Endothelial cell (in vitro differentiated cells): ENCODE results near the gene DUSP5. TPM values are rescaled to one million over a fixed set of nuclear protein-coding genes. Genes with fewer than 3 reads are reported as not detected.

Source experiments
- DNase-seq: peaks from one replicate; pipeline ENCODE4 v3.0.0; 2021; ENCODE audit warnings: low spot score
- H3K27ac Mint-ChIP-seq: one replicate; pipeline ENCODE4 v1.8.0; 2021; ENCODE audit warnings: mixed read lengths, inconsistent platforms; ENCODE audit not compliant: unreplicated experiment
- H3K27me3 Mint-ChIP-seq: one replicate; pipeline ENCODE4 v1.8.0; 2021; ENCODE audit warnings: mild to moderate bottlenecking, moderate library complexity, mixed read lengths, inconsistent platforms; ENCODE audit not compliant: unreplicated experiment
- H3K36me3 Mint-ChIP-seq: one replicate; pipeline ENCODE4 v1.8.0; 2021; ENCODE audit warnings: mild to moderate bottlenecking, low read depth, mixed read lengths, inconsistent platforms; ENCODE audit not compliant: unreplicated experiment
- H3K4me1 Mint-ChIP-seq: one replicate; pipeline ENCODE4 v1.8.0; 2021; ENCODE audit warnings: mild to moderate bottlenecking, mixed read lengths, inconsistent platforms; ENCODE audit not compliant: unreplicated experiment
- H3K4me3 Mint-ChIP-seq: one replicate; pipeline ENCODE4 v1.8.0; 2021; ENCODE audit warnings: mild to moderate bottlenecking, mixed read lengths, inconsistent platforms; ENCODE audit not compliant: unreplicated experiment
- H3K9me3 Mint-ChIP-seq: one replicate; pipeline ENCODE4 v1.8.0; 2021; ENCODE audit warnings: mixed read lengths, inconsistent platforms; ENCODE audit not compliant: unreplicated experiment
- total RNA-seq: library from RNA; stranded (reverse); fragmentation: NEBNext Ultra II Directional; extraction: Animal tissue kit (Norgen Biotek cat#: 25700); gene quantifications from one replicate; pipeline ENCODE4 v1.2.1, GENCODE V29; 2021; ENCODE audit not compliant: unreplicated experiment
- TF ChIP-seq, protein P1 (sequence below): fragments of 200-600 bp; sonication (generic); IDR thresholded peaks from one replicate; pipeline ENCODE4 v1.5.0; 2021; ENCODE audit warnings: antibody characterized with exemption; ENCODE audit not compliant: unreplicated experiment

Gene DUSP5
- total RNA-seq, 1 donor from 2014 or later: 46.0 TPM

DNA sequence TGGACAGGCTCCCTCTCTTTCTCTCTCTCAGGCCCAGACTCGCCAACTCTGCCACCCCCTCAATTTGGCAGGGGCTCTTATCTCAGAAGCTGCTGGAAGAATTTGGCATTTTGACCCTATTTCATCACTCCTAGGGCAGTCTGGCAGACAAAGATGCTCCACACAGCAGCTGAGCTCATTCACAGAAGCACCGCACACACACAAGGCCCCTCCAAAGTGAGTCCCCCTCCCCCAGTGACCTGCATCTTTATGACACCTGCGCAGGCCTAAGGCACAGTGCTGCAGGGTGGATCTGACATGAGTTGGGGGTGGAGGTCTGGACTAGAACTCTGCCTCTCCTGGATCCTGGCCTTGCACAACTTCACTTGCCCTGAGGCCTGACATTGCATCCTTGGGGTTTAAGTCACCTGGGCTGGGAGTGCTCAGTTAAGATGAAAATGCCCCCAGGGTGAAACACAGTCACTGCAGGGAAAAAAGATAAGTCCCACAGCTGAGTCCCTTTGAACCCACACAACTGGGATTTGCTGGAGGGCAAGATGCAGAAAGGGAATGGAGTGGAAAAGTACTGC is 41.1 kb upstream of the DUSP5 start:
- no peak overlapping the region for H3K4me3 Mint-ChIP-seq
- DNase-seq: no peak

GRCh38 chr10:110457851-110458250 is 39.9 kb upstream of the DUSP5 start:
- H3K36me3 Mint-ChIP-seq: no peaks in the 10 kb centered on the region
- H3K4me3 Mint-ChIP-seq: no peak overlapping the region
- no peaks in the 10 kb centered on the region for H3K9me3 Mint-ChIP-seq
- peaks cover 10% of the 10 kb centered on the region for H3K27me3 Mint-ChIP-seq
- no peak for DNase-seq
- H3K4me1 Mint-ChIP-seq: peaks cover 10% of the 10 kb centered on the region
- H3K27ac Mint-ChIP-seq: no peak overlapping the region
- TF ChIP-seq, protein P1, sequence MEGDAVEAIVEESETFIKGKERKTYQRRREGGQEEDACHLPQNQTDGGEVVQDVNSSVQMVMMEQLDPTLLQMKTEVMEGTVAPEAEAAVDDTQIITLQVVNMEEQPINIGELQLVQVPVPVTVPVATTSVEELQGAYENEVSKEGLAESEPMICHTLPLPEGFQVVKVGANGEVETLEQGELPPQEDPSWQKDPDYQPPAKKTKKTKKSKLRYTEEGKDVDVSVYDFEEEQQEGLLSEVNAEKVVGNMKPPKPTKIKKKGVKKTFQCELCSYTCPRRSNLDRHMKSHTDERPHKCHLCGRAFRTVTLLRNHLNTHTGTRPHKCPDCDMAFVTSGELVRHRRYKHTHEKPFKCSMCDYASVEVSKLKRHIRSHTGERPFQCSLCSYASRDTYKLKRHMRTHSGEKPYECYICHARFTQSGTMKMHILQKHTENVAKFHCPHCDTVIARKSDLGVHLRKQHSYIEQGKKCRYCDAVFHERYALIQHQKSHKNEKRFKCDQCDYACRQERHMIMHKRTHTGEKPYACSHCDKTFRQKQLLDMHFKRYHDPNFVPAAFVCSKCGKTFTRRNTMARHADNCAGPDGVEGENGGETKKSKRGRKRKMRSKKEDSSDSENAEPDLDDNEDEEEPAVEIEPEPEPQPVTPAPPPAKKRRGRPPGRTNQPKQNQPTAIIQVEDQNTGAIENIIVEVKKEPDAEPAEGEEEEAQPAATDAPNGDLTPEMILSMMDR: no peak

More for the DNA sequence above, 41.1 kb upstream of the DUSP5 start:
- TF ChIP-seq, protein P1: no peak
- no peak overlapping the region for H3K27ac Mint-ChIP-seq
- no peaks in the 10 kb centered on the region for H3K36me3 Mint-ChIP-seq
- H3K4me1 Mint-ChIP-seq: peaks cover 6% of the 10 kb centered on the region
- H3K9me3 Mint-ChIP-seq: no peaks in the 10 kb centered on the region
- peaks cover 7% of the 10 kb centered on the region for H3K27me3 Mint-ChIP-seq

- H3K27me3 Mint-ChIP-seq: peaks cover 10% of the 10 kb centered on the region
- DNase-seq: no peak
Observed at GRCh38 chr10:110458266-110458920, 39.3 kb upstream of the DUSP5 start.

DNA sequence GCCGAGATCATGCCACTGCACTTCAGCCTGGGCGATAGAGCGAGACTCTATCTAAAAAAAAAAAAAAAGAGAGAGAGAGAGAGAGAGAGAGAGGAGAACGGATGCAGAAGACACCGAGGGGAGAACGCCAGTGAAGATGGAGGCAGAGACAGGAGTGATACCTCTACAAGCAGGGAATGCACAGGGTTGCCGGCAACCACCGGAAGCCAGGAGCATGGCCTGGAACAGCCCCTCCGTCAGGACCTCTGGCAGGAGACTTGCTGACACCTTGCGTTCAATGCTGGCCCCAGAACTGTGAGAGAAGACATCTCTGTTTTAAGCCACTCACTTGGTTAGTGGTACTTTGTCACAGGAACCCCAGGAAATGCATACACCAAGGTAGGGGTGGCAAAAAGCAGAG is 38.1 kb upstream of the DUSP5 start:
- Mint-ChIP-seq H3K36me3 (no peaks in the 10 kb centered on the region), H3K4me1 (peaks cover 18% of the 10 kb centered on the region), H3K4me3 (no peak overlapping the region), H3K27ac (no peak overlapping the region), H3K9me3 (no peaks in the 10 kb centered on the region), H3K27me3 (peaks cover 10% of the 10 kb centered on the region)
- DNase-seq: no peak
- TF ChIP-seq, protein P1: no peak

More at GRCh38 chr10:110458266-110458920, 39.3 kb upstream of the DUSP5 start:
- H3K9me3 Mint-ChIP-seq: no peaks in the 10 kb centered on the region
- peaks cover 10% of the 10 kb centered on the region for H3K4me1 Mint-ChIP-seq
- no peak overlapping the region for H3K27ac Mint-ChIP-seq
- no peak overlapping the region for H3K4me3 Mint-ChIP-seq
- H3K36me3 Mint-ChIP-seq: no peaks in the 10 kb centered on the region
- TF ChIP-seq, protein P1: no peak

DNA sequence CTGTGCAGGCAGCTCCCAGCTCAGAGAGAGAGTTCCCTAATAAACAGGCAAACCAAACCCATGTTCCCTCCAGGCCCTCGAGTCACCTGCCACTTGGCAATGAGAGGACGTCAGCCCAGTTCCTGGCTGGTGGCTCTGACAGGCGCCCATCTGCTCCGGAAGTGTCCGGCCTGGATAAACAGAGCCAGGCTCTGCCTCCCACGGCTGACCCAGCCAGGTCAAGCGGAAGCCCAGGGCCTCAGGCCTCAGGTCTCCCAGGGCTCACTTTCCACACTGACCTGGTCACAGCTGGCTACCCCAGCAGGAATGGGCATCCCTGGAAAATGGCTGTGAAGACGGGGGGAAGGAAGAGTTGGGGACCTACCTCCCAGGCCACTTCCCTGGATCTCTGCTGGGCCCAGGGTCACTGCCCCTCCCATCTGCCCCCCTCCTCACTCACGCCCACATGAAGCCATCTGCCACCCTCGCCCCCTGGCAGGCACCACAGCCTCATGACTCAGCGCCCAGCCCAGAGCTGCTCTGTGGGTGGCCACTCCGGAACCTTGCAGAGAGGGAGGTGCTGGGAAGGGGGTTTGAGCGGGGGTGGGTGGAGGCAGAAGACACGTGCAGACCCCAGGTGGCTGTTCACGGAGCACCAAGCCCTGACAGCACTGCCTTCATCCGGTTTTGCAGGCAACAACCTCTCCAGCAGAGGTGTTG is 37.4 kb upstream of the DUSP5 start:
- H3K27me3 Mint-ChIP-seq: peaks cover 8% of the 10 kb centered on the region
- peaks cover 24% of the 10 kb centered on the region for H3K4me1 Mint-ChIP-seq
- H3K9me3 Mint-ChIP-seq: no peaks in the 10 kb centered on the region
- H3K27ac Mint-ChIP-seq: no peak overlapping the region
- no peaks in the 10 kb centered on the region for H3K36me3 Mint-ChIP-seq
- TF ChIP-seq, protein P1: no peak
- DNase-seq: no peak
- H3K4me3 Mint-ChIP-seq: no peak overlapping the region
